ENCODE results near the gene GATAD2A. TPM values are rescaled to one million over a fixed set of nuclear protein-coding genes. Genes with fewer than 3 reads are reported as not detected.

Gene GATAD2A
- total and polyA plus RNA-seq, 9 of the 15 experiments (the other 6 are each of a cell fraction or from before 2014, with no cell fraction given) = 2.4 to 226 (median 44.2) TPM

GRCh38 chr19:19404879-19405860 lies at the start of gene GATAD2A (continued):
- TF ChIP-seq YY1 (IDR thresholded peaks at IDR 0.05; ENCODE audit: borderline replicate concordance in 1 of 3, control insufficient read depth in 1 of 3, extremely low read depth in 1 of 3, insufficient read depth in 3 of 3, insufficient read length in 1 of 3, insufficient replicate concordance in 2 of 3, low read depth in 1 of 3, low read length in 2 of 3) = peak in 2 of 3 experiments; percentile 14 to 54
- peak; percentile 72; the same call in 1 of the 2 replicates for TF ChIP-seq HDAC8 (tag; IDR thresholded peaks at IDR 0.05)
- TF ChIP-seq SETDB1 (IDR thresholded peaks at IDR 0.05; ENCODE audit: low read length) = no peak
- no peak for TF ChIP-seq PBX2 (CRISPR knock-in tag; IDR thresholded peaks at IDR 0.05; ENCODE audit: low read depth)
- TF ChIP-seq PBX2 (tag; conservative IDR thresholded peaks at IDR 0.05; ENCODE audit: low read depth) = no peak
- no peak for TF ChIP-seq ZNF830 (CRISPR knock-in tag; IDR thresholded peaks at IDR 0.05)
- peak; percentile 28; the same call in 1 of the 2 replicates for TF ChIP-seq ZNF384 (IDR thresholded peaks at IDR 0.05; ENCODE audit: low read depth, low read length)
- TF ChIP-seq NELFE (IDR thresholded peaks at IDR 0.05; ENCODE audit: insufficient read depth, insufficient read length) = no peak
- peak; percentile 86; the same call in 1 of the 2 replicates for TF ChIP-seq MYNN (IDR thresholded peaks at IDR 0.05)
- TF ChIP-seq MYNN (CRISPR knock-in tag; IDR thresholded peaks at IDR 0.05) = no peak
- no peak for TF ChIP-seq USF2 (CRISPR knock-in tag; IDR thresholded peaks at IDR 0.05)
- peak; percentile 57 for TF ChIP-seq ELF1 (tag; IDR thresholded peaks at IDR 0.05)
- TF ChIP-seq ZNF445 (CRISPR knock-in tag; IDR thresholded peaks at IDR 0.05; ENCODE audit: low read depth) = no peak
- TF ChIP-seq IFI16 (CRISPR knock-in tag; IDR thresholded peaks at IDR 0.05) = no peak
- no peak for TF ChIP-seq FOXO4 (CRISPR knock-in tag; IDR thresholded peaks at IDR 0.05)
- TF ChIP-seq HCFC1 (IDR thresholded peaks at IDR 0.05; ENCODE audit: low read depth, low read length) = peak; percentile 54; the same call in 1 of the 2 replicates
- peak; percentile 78 to 94; a peak in 3 of 4 replicates for TF ChIP-seq UBTF (IDR thresholded peaks at IDR 0.05; ENCODE audit: borderline replicate concordance in 1 of 2, low read depth in 2 of 2, low read length in 2 of 2)
- TF ChIP-seq PHB (CRISPR knock-in tag; IDR thresholded peaks at IDR 0.05) = no peak
- no peak for TF ChIP-seq ZFP1 (CRISPR knock-in tag; IDR thresholded peaks at IDR 0.05)
- TF ChIP-seq ZNF785 (CRISPR knock-in tag; IDR thresholded peaks at IDR 0.05) = no peak
